Daoy (cell line): ENCODE data around the gene PTGER2. TPM values are rescaled to one million over a fixed set of nuclear protein-coding genes. Genes with fewer than 3 reads are reported as not detected.

Experiments used
- DNase-seq: peaks from one replicate; pipeline ENCODE4 v3.0.0-alpha.2; 2015; ENCODE audit warnings: low read depth
- total RNA-seq: library from RNA; depleted of rRNA; stranded (reverse); fragments of >200 nt; shearing (Covaris generic); gene quantifications from 2 replicates; pipeline ENCODE4 v1.2.3, GENCODE V29; 2014

The PTGER2 gene
- total RNA-seq, 1 experiment from 2014 or later = 7.0 TPM

DNA sequence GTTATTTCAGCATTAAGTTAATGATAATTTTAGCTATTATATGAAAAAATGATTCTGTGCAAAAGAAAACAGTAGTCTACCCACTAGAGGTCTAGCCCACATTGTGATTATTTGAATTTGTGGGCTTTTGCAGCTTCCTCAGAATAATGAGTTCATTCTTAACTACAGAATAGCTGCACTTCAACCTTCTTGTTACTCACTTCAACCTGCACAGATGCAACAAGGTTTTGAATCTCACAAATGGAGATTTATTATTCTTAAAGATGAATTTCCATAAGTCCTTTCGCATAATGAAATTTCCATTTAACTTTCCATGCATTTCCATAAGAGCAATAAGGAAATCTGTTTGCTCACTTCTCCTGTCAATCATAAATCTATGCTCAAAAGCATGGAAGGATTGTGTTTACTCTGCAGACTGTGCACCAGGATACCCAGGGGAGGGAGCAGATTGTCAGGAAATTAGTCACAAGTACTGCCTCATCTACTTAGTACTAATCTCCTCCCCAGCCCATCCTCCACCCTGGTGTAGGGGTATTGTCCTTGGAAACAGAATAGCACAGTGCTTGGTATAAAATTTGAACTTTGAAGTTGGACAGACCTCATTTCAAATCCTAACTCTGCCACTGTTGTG lies 24.1 kb downstream of the PTGER2 start:
- DNase-seq = peak; percentile 70

DNA sequence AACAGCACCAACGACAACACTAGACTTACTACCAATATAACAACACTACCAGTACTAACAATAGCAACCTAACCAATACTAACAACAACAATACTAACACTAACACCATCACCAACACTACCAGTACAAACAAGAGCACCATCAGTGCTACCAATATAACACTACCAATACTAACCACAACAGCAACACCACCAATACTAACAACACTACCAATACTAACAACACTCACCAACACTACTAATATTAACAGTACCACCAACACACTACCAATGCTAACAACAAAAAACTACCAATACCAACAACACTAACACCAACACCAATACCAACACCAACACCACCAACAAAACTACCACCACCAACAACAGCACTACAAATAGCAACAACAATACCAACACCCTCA lies 25.1 kb downstream of the PTGER2 start:
- DNase-seq = no peak

DNA sequence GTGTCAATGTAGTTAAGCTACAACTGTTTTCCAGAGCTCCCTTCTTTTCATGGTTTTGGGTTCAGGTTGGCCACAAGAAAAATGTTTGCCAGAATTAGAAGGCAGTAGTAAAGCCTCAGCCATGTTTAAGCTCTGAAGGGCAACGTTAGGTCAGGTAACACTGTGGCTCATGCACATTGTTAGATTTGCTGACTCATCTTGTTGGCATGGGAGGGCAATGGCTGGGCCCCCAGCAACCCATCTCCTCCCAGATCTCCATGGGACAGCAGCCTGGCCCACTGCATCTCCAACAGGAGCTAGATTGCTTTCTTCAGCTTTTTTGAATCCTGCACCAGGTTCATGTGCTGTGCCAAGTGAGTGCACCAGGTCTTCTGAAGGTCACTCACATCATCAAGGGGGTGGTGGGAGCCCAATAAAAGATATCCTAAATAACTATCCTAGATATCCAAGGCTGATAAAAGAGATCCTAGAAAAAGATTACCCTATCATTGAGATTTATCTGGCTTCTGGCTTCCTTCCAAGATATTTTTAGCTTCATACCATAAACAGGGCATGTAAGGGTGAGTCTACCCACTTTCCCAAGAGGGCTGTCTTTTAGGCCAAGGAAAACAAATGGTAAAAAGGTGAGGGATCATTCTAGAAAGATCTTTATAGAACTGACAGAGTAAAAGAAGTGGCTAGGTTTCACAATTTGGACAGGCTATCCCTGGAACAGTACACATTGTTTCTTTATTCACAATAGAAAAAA lies 28.9 kb downstream of the PTGER2 start:
- peak; percentile 73 for DNase-seq

DNA sequence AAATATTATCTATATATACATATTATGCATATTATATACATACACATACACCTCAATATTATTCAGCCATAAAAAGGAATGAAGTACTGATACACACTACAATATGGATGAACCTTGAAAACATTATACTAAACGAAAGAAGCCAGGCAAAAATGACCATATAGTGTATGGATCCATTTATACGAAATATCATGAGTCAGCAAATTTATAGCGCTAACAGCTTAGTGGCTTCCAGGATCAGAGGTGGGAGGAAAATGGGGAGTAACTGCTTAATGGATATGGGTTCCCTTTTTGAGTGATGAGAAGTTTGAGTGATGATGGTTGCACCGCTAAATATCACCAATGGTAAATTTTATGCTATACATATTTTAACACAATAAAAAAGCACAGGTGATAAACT lies 32.7 kb downstream of the PTGER2 start:
- DNase-seq = no peak

DNA sequence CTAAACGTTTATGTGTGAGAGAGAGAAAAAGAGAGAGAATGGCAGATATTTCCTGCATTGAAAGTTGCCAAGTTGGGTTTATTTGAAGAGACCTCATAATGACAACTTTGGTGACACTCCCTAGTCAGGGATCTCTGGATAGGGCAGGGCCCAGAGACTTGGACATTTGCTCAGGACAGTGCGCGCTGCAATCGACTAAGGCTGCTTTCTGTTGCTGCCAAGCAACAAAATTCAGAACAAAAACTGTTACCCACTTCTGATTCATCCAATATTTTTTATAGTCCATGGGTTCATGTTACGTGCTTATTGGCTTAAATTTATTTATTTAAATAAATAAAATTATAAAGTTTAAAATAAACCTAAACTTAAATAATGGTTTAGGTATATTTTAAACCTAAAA lies 34.2 kb downstream of the PTGER2 start:
- DNase-seq = peak; percentile 20

DNA sequence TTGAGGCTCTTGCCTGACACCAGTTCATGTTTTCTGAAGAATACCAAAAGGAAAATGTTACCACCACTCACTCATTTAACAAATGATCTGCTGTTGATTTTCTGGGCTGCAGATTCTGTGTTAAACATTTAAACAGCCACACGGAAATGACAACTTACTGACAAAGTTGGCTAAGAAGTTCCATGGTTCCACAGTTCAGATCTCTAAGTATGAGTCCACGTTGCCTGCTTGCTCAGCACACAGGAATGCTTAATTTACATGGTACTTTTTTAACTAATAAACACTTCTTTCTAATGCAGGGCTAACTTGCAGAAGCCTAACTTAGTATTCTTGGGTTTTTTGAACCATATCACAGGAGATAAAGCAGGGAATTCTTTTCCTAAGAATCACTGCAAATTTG lies 34.7 kb downstream of the PTGER2 start:
- DNase-seq = peak; percentile 64

DNA sequence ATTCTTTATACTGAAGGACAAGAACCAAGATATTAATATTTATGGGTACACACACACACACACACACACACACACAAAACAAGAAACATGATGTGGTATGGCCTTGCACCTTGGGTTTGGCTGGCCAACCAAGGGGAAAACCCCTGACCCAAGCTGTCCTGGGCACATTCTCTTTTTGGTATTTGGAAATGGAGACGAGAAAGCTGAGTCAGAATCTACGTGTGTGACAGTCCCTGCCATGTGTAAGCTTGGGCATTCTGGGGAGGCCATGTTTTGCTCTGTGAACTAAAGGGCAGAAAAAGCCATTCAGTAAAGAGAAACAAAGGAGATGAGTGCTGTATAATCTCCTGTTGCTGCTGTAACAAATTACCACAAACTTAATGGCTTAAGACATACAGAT lies 35.6 kb downstream of the PTGER2 start:
- peak; percentile 57 for DNase-seq

DNA sequence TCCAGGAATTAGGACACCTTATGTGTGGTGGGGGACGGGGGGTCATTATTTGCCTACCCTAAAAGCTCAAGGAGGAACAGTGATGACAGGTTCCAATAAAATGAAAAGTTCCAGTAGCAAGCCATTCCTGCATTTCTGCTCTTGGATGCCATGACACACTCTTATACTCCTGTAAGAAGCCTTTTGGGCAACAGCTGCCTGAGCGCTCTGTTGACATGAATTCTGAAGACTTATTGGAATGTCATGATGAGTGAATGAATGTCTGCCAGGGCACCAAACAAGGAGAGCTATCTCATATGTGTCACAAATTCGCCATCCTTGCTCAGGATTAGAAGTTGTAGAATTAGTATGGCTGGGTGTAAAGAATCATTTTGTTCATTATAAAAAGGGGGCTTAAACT lies 36.3 kb downstream of the PTGER2 start:
- DNase-seq = no peak

DNA sequence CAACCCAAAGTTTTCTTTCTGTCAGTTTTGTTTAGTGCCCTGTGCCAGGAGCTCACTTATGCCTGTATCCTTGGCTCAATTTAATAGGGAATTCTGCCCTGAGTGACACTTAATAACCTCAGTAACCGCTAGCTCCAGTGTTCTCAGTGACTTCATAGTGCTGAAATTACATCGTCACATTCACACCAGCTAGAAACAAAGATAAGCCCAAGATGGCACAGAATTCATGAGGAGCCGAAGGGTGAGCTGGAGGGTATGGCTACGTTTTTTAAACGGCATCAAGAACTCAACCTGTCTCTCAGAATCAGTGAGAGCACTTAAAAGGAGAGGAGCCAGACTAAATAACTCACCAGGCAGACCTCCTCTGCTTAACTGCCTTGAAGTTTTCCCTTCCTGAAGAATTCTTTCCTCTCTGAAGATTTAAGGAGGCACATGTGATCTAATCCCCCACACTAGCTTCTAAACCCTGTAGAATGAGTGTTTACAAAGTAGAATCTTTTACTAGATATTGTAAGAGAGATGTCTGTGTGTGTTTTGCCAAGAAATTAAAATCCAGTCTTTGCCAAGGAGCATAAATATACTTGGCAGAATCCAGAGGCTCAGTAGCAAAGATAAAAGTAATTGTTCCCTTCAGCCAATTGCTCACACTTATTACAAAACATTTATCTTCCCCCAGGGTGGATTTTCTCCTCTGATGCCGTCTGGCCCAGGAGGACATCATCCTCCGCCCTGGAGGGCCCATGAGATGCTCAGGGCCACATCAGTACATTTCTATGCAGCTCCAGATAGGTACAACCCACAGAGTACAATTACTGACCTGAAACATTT lies 37.3 kb downstream of the PTGER2 start:
- peak; percentile 67 for DNase-seq

DNA sequence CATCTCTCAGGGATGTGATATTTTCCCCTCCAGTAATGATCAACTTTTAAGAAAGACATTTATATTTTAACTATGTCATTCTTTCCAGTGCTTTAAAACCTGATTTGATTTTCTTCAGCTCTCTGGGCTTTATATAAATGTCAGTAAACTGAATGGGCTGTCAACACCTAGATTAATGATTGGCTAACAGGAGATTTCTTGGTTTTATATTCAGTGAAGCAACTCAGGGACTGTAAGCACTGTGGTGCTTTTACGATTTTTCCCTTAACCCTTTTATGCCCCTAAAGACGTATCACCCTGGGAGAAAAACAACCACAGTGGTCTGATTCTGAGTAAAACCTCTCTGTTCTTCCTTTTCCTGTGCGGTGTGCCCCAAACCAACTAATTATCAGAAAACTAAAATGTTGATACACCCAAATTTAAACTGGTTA lies 38.0 kb downstream of the PTGER2 start:
- no peak for DNase-seq

DNA sequence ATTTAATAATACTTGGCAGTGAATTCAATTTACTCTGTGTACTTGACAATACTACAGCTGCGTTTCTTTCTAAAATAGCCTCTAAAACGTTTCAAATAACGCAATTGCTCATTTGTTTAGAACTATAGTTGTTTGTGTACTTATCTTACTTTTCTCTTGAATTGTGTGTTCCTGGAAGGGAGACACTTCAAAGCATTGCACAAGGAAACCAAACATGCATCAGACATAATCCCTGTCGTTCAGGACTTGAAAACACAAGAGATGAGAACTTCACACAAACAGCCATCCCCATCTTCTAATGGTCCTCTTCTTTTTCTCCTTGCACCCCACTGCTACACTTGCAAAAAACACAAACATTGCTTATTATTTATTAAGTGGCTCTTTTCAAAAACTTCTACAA lies 38.5 kb downstream of the PTGER2 start:
- no peak for DNase-seq

DNA sequence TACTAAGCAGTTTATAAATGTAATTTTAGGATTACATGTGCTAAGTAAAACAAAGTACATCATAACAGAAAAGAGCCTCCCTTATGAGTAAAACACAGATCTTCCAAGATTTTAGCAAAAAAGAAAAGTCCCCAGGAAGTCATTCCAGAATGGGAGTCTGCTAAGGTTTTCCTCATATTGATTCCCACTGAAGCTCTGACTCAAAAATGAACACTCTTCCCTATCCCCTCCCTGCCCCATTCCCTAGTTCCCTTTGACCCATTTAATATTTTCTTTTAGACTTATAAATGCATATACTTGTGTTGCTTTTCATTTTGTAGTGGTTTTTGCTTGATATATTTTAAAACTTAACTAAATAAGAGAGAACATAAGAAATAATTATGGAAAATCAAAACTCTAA lies 40.1 kb downstream of the PTGER2 start:
- no peak for DNase-seq

DNA sequence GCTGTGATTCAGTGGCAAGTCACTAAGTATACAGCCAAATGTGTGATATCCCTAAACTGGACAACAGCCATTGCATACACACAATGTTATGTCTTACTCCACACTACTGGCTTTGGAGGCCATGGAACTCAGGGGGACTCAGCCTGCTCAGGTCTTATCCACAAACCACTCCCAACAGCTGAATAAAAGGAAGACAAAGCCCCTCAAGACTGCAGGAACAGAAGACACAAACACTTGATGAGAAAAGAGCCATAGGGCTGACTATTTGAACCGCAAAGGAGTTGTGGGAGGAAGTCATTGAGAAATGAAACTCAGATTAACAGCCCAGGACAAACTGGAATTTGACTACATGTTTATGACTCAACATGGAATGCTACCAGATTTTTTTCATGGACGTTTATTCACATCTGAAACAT lies 40.9 kb downstream of the PTGER2 start:
- DNase-seq = peak; percentile 92

DNA sequence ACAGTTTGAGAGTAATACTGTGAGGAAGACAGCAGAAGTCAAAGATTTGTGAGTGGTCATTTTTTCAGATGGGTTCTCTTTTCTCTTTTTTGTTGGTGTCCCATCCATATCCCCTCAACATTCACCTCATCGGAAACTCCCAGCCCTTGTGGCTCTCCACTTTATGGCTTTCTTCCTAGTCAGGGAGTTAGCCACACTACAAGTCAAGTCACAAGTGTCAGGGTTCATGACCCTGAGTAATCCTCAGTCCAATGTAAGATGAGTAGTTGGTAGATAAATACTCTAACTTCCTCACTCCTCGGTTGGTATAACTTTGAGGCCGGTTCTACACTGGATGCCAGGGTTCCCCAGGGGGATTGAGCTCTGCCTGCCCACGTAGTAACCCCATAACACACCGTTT lies 41.4 kb downstream of the PTGER2 start:
- DNase-seq = peak; percentile 60

DNA sequence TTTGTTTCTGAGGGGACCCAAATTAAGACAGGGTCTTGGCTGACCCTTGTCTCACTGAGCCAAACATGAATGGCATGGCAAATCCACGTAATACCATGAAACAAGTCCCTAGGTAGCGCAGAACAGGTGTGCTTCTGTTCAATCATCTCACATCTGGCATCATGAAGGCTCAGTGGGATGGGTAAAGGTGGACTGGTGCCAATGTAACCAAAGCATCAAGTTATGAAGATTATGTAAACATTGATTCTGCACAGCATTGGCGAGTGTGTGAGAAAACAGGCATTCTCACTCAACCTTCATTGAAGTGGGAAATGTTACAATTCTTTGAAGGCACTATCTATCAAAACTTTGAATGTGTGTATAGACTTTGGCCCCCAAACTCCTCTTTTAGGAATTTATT lies 41.9 kb downstream of the PTGER2 start:
- DNase-seq = peak; percentile 72

DNA sequence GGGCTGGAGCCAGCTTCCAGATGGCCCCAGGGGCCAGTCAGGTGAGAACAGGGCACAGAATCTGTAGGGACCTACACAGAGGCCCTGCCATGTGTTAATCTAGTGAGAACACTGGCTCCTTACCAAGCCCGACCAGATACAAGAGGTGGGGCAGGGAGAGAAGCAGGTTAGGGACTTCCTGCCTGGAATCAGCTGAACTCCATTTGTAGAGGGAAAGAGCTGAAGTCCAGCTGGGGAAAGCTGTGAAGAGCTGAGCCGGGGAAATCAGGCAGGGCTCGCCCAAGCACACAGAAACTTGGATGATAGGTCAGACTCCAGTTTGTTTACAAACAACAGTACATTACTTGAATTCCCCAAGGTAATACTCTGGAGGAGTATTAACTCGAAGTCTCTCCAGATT lies 46.7 kb downstream of the PTGER2 start:
- DNase-seq = no peak

DNA sequence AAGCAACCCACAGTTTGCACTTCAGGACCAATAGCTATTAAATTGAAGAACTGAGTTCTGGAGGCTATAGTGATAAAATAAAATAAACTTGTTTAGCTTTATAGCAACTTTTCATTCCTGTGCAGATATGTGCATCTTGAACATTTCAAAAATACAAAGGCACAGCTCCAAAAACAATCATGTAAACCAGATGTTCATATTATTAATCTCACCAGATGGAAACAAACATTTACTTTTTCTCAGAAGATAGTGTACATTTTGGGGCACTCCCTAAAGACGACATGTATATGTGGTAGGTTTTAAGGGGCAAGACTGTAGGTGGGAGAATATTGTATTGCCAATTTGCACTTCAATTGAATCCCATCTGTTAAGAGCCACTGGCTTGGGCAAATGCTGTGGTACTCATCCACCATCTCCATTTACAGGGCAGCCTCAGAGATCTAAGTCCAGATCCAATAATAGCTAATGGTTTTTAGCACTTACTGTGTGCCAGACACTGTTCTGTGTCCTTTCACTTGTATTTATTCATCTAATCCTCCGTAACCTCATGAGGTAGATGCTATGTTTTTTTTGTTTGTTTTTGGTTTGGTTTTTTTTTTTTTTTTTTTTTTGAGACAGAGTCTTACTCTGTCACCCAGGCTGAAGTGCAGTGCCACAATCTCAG lies 49.1 kb downstream of the PTGER2 start:
- no peak for DNase-seq

DNA sequence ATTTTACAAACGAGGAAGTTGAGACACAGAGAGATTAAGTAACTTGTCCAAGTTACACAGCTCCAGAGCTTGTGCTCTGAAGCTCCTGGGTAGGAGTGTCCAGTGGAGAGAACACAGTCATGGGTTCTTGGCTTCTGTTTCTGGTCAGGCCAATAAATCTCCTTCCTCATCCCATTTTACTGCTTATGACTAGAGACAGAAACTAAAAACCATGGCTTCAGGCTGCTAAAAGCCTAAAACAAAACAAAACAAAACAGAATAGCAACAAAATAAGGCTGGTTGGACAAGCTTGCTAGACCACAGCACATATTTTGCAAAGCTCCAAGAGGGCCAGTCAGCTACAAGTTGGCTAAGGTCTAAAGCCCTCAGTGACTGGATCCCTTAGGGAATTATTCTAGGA lies 49.8 kb downstream of the PTGER2 start:
- no peak for DNase-seq

DNA sequence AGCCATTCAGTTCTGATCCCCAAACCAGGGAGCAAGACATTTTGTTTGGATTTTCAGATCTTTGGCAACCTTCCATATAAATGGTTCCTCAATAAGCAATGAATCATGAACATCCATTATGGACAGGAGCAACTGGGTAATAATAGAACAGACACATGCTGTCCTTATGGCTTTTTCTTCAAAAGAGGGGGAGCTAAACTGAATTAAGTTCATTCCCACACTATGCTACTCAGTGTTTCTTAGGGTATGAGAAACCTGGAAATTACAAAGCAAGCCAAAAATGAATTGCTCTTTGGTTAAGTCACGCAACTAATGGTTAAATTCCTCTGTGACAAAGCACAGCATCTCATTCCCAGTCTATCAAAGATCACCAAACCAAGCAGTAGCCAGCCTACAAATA lies 51.0 kb downstream of the PTGER2 start:
- DNase-seq = no peak

DNA sequence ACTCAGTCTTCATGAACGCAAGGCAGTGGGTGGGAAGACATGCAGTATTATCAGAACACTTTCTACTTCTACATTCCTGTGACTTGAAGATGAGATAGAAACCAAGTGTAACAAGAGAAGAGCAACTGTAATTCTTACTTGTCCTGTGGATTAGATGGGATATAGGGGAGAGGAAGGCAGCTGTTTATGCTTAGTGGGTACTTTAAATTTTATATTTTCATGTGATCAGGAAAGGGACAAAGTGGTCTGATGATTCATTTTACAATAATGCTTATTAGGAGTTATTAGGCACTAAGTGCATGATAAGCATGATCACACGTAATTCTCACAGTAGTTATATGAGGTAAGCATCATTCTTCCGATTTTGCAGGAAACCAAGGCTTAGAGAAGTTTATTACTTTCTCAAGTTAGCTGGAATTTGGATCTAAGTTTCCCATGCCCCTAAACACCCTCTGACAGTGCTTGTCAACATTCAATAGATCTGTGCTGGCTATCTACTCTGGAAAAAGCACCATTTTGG lies 52.7 kb downstream of the PTGER2 start:
- no peak for DNase-seq

DNA sequence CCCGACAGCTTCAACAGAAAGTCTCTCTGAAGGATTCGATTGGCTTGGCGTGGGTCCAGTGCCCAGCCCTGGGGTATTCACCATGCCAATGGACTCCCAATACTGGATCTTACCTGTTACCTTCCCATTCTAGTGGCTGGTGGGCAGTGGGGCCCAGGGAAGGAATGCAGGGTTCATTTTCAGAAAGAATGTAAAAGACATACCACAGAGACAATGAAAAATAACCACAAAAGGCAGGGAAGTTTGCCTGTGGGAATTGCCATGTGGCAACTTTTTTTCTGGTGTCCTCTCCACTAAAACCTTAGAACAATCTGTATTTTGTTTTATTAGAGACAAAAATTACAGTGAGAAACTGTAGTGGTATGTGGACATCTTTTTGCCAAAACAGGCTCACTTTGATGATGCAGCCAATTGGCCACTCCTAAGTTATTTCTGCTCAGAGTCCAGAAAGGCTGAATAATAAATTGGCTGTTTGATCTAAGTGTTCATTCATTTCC lies 55.2 kb downstream of the PTGER2 start:
- no peak for DNase-seq
